Keratinocyte (primary cell): Measurements from ENCODE around the gene STXBP5L.

ENCODE experiments used
- EZH2 ChIP-seq: IDR thresholded peaks from one replicate; pipeline ENCODE4 v1.6.1; 2012; ENCODE audit warnings: inconsistent platforms, mild to moderate bottlenecking, low read length, moderate library complexity
- TF ChIP-seq, protein P1 (sequence below), 3 experiments: IDR thresholded peaks in 1 of 3; conservative IDR thresholded peaks in 1 of 3; optimal IDR thresholded peaks in 1 of 3; 2 replicates in 2 of 3; 3 replicates in 1 of 3; pipeline versions ENCODE3 to v1.5.1; 2011; ENCODE audit warnings: low read length in 3 of 3, mild to moderate bottlenecking in 3 of 3, moderate library complexity in 2 of 3, control low read depth in 1 of 3, inconsistent platforms in 1 of 3; ENCODE audit not compliant: insufficient read depth in 2 of 3; ENCODE audit errors: extremely low read depth in 1 of 3

DNA sequence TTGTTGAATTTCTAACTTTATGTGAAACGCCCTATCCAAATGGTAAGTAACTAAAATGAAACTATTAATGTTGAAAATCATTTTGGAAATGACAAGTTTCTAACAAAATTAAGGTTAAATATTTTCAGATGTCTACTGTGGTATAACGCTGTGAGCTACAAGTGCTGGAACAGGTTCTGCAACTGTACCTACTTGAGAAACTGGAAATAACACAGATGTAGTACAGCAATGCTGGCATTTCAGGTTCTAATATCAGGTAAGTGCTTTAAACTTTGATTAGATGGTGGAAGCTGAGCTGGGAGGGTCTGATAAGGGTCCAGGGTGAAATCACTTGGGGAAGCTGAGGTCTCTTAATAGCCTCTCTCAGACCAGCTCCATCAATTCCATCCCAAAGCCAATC lies 315.1 kb downstream of the STXBP5L start:
- TF ChIP-seq, protein P1, sequence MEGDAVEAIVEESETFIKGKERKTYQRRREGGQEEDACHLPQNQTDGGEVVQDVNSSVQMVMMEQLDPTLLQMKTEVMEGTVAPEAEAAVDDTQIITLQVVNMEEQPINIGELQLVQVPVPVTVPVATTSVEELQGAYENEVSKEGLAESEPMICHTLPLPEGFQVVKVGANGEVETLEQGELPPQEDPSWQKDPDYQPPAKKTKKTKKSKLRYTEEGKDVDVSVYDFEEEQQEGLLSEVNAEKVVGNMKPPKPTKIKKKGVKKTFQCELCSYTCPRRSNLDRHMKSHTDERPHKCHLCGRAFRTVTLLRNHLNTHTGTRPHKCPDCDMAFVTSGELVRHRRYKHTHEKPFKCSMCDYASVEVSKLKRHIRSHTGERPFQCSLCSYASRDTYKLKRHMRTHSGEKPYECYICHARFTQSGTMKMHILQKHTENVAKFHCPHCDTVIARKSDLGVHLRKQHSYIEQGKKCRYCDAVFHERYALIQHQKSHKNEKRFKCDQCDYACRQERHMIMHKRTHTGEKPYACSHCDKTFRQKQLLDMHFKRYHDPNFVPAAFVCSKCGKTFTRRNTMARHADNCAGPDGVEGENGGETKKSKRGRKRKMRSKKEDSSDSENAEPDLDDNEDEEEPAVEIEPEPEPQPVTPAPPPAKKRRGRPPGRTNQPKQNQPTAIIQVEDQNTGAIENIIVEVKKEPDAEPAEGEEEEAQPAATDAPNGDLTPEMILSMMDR (optimal IDR thresholded peaks at IDR 0.05 in 1 of 3, IDR thresholded peaks at IDR 0.05 in 1 of 3, conservative IDR thresholded peaks at IDR 0.05 in 1 of 3; ENCODE audit: extremely low read depth in 1 of 3, insufficient read depth in 2 of 3, low read length in 3 of 3): no peak
- no peak for TF ChIP-seq EZH2
